Adrenal gland (tissue), 12 donors: ENCODE data around the gene CAPN8. TPM values are rescaled to one million over a fixed set of nuclear protein-coding genes. Genes with fewer than 3 reads are reported as not detected.

Experiments
- DNase-seq, 7 donors: peaks; one replicate each; pipeline ENCODE4 v3.0.0-alpha.2; 2019 to 2020
- H3K27ac ChIP-seq, 5 donors: fragments of 200-600 bp; sonication (generic) in 4 of 5; 1 replicate in 3 of 5; 2 replicates in 2 of 5; pipeline versions ENCODE4 v1.5.1 to v1.8.0; 2016 to 2020; ENCODE audit warnings: mild to moderate bottlenecking in 1 of 5
- H3K27me3 ChIP-seq: fragments of 200-600 bp; 2 replicates; pipeline ENCODE4 v1.8.0; 2021
- H3K36me3 ChIP-seq, 2 donors: fragments of 200-600 bp; replicated peaks in 1 of 2; 1 replicate in 1 of 2; 2 replicates in 1 of 2; pipeline versions ENCODE4 v1.5.1 to v1.8.0; 2018 to 2022
- H3K4me1 ChIP-seq, 2 donors: fragments of 200-600 bp; replicated peaks in 1 of 2; 1 replicate in 1 of 2; 2 replicates in 1 of 2; pipeline versions ENCODE4 v1.5.1 to v1.8.0; 2018 to 2021
- H3K4me3 ChIP-seq, 4 donors: fragments of 200-600 bp; sonication (generic) in 3 of 4; one replicate each; pipeline ENCODE4 v1.5.1; 2016 to 2018
- H3K9me3 ChIP-seq, 3 donors: fragments of 200-600 bp; sonication (generic) in 1 of 3; replicated peaks in 1 of 3; 1 replicate in 2 of 3; 2 replicates in 1 of 3; pipeline versions ENCODE4 v1.5.1 to v1.8.0; 2016 to 2021
- CTCF ChIP-seq, 6 experiments: fragments of 450-650 bp in 4 of 6; fragments of 200-600 bp in 2 of 6; sonication (generic) in 1 of 6; IDR thresholded peaks; 1 replicate in 5 of 6; 2 replicates in 1 of 6; pipeline versions ENCODE4 v1.5.1 to v1.8.0; 2016 to 2021; ENCODE audit warnings: antibody characterized with exemption in 6 of 6, mild to moderate bottlenecking in 2 of 6, moderate library complexity in 1 of 6
- POLR2A ChIP-seq, 2 donors: fragments of 450-650 bp; IDR thresholded peaks; one replicate each; pipeline ENCODE4 v1.6.1; 2017; ENCODE audit warnings: antibody characterized with exemption in 2 of 2, mild to moderate bottlenecking in 2 of 2, moderate library complexity in 1 of 2
- whole genome bisulfite sequencing, 4 donors: extraction: QIAGEN DNeasy Blood & Tissue Kit in 2 of 4; methylation state at CpG; one replicate each; pipeline versions ENCODE4 v1.1.5 to v1.1.7; 2013 to 2017; 5-methylcytosine and 5-hydroxymethylcytosine counted together
- intact Hi-C, 2 donors: fragments of 100-400 bp; cut with DNase I; formaldehyde crosslinking; loops; one replicate each; pipeline versions ENCODE4 v1.14.1 to v1.15.0; 2022 to 2023
- polyA plus RNA-seq, 3 donors: library from polyadenylated mRNA; stranded (reverse); fragments of 200-250 nt in 2 of 3; fragments of 350-450 nt in 1 of 3; fragmentation: Illumina TruSeq in 1 of 3; extraction: RNeasy Lipid Tissue Mini Kit (QIAGEN cat#74804) in 1 of 3; gene quantifications; one replicate each; pipeline ENCODE4 v1.2.3, GENCODE V29; 2013 to 2014
- total RNA-seq, 9 donors: library from RNA; depleted of rRNA in 4 of 9; stranded (reverse); fragments of >200 nt in 4 of 9; fragments of 120-200 nt in 1 of 9; fragmentation: NEBNext Ultra II Directional in 1 of 9; extraction: Animal tissue kit (Norgen Biotek cat#: 25700) in 1 of 9; gene quantifications; one replicate each; pipeline versions ENCODE4 v1.1.0 to v1.2.4, GENCODE V29; 2013 to 2023
- donor health status: healthy with polysubstance abuse.
- donor health status: Bipolar disorder and iron deficiency.
- donor health status: DM: yes; HTN: yes; CAD: no.
- donor health status: DM: no; HTN: no; CAD: no.
- donor health status: DM: no; HTN: no; CAD: no.
- donor health status: DM: yes; HTN: yes; CAD: no.

The CAPN8 gene
- total and polyA plus RNA-seq, 12 donors, result 0.14 to 1.7 (median 0.79) TPM; not detected in 4

GRCh38 chr1:223609066-223609465 is 56.4 kb downstream of the CAPN8 start:
- TF ChIP-seq CTCF (IDR thresholded peaks at IDR 0.05) (no peak), POLR2A (IDR thresholded peaks at IDR 0.05) (no peak)
- H3K36me3 ChIP-seq, result no peaks in the 10 kb centered on the region
- WGBS, 4 donors, result 94 to 96% (median 95%) methylated on average over 3 to 14 of the region's 14 CpGs

GRCh38 chr1:223558512-223558911 is 107.0 kb downstream of the CAPN8 start:
- no peaks in the 10 kb centered on the region for H3K4me1 ChIP-seq
- WGBS, 4 donors, result 96 to 100% (median 99%) methylated on average over 1 of the region's 1 CpG
- TF ChIP-seq CTCF (IDR thresholded peaks at IDR 0.05) (no peak), POLR2A (IDR thresholded peaks at IDR 0.05) (no peak)
- no peaks in the 10 kb centered on the region for H3K36me3 ChIP-seq
- no peaks in the 10 kb centered on the region for H3K27me3 ChIP-seq
- intact Hi-C loops, result no loop called here
- no peak overlapping the region for H3K4me3 ChIP-seq
- H3K9me3 ChIP-seq, result no peaks in the 10 kb centered on the region
- DNase-seq, result no peak
- H3K27ac ChIP-seq, result no peak overlapping the region

More at GRCh38 chr1:223609066-223609465, 56.4 kb downstream of the CAPN8 start:
- Histone ChIP-seq H3K9me3 (no peaks in the 10 kb centered on the region), H3K4me3 (no peak overlapping the region), H3K27ac (no peak overlapping the region), H3K4me1 (no peaks in the 10 kb centered on the region), H3K27me3 (no peaks in the 10 kb centered on the region)
- DNase-seq, result no peak
- intact Hi-C loops, result no loop called here

- DNase-seq, result no peak
- no peak overlapping the region for H3K27ac ChIP-seq
- intact Hi-C loops, result no loop called here
- 59 to 85% (median 73%) methylated on average over 5 of the region's 5 CpGs for whole genome bisulfite sequencing, 4 donors
- no peaks in the 10 kb centered on the region for H3K36me3 ChIP-seq
- no peak overlapping the region for H3K4me3 ChIP-seq
- H3K4me1 ChIP-seq, result no peaks in the 10 kb centered on the region
- no peaks in the 10 kb centered on the region for H3K9me3 ChIP-seq
- no peaks in the 10 kb centered on the region for H3K27me3 ChIP-seq
- TF ChIP-seq POLR2A (IDR thresholded peaks at IDR 0.05), result no peak
- TF ChIP-seq CTCF (IDR thresholded peaks at IDR 0.05), result no peak
Measured at GRCh38 chr1:223557130-223557475, 108.4 kb downstream of the CAPN8 start.

GRCh38 chr1:223556414-223557129 is 108.9 kb downstream of the CAPN8 start:
- intact Hi-C loops, result no loop called here
- no peak overlapping the region for H3K27ac ChIP-seq
- H3K4me3 ChIP-seq, result no peak overlapping the region
- no peaks in the 10 kb centered on the region for H3K27me3 ChIP-seq
- TF ChIP-seq POLR2A (IDR thresholded peaks at IDR 0.05), result no peak
- TF ChIP-seq CTCF (IDR thresholded peaks at IDR 0.05), result peak; percentile 35 to 72 (median 56)
- peak; percentile 33 to 81 (median 57) for DNase-seq
- WGBS, 4 donors, result 48 to 55% (median 53%) methylated on average over 7 to 8 of the region's 8 CpGs
- H3K9me3 ChIP-seq, result no peaks in the 10 kb centered on the region
- H3K36me3 ChIP-seq, result no peaks in the 10 kb centered on the region
- no peaks in the 10 kb centered on the region for H3K4me1 ChIP-seq
